ENCODE measurements around the gene GSS.

GSS gene

GRCh38 chr20:34955231-34956040 lies at the start of gene GSS, which contains the start of gene MYH7B:
Gene GSS (minus strand): TSS chr20:34955806. CDS start chr20:34951852, 3,954 bp downstream.
Gene MYH7B (plus strand): TSS chr20:34955868. CDS start chr20:34978006, 22,138 bp downstream.
- DNase-seq (ENCODE audit: low read depth) = peak; percentile 97

- no peak for DNase-seq (ENCODE audit: low read depth)
Observed at GRCh38 chr20:35004749-35005462, 49.3 kb upstream of the GSS start.

- DNase-seq (ENCODE audit: low read depth) = no peak
Observed at GRCh38 chr20:35004051-35004725, 48.6 kb upstream of the GSS start.

GRCh38 chr20:35003211-35004031 lies 47.8 kb upstream of the GSS start:
- DNase-seq (ENCODE audit: low read depth) = no peak

GRCh38 chr20:35002426-35003210 lies 47.0 kb upstream of the GSS start:
- DNase-seq (ENCODE audit: low read depth) = no peak

- DNase-seq (ENCODE audit: low read depth) = no peak
Observed at GRCh38 chr20:35001596-35002362, 46.2 kb upstream of the GSS start.

GRCh38 chr20:35000922-35001595 lies 45.5 kb upstream of the GSS start:
- DNase-seq (ENCODE audit: low read depth) = no peak

GRCh38 chr20:35000311-35000921 lies 44.8 kb upstream of the GSS start:
- no peak for DNase-seq (ENCODE audit: low read depth)

GRCh38 chr20:34999782-35000181 lies 44.2 kb upstream of the GSS start:
- DNase-seq (ENCODE audit: low read depth) = no peak

GRCh38 chr20:34999021-34999451 lies 43.4 kb upstream of the GSS start:
- no peak for DNase-seq (ENCODE audit: low read depth)

- DNase-seq (ENCODE audit: low read depth) = no peak
Observed at GRCh38 chr20:34998331-34998950, 42.8 kb upstream of the GSS start.

- DNase-seq (ENCODE audit: low read depth) = no peak
Observed at GRCh38 chr20:34997774-34998173, 42.2 kb upstream of the GSS start.

GRCh38 chr20:34997131-34997561 lies 41.5 kb upstream of the GSS start:
- no peak for DNase-seq (ENCODE audit: low read depth)

- no peak for DNase-seq (ENCODE audit: low read depth)
Observed at GRCh38 chr20:34996243-34997028, 40.8 kb upstream of the GSS start.

- DNase-seq (ENCODE audit: low read depth) = no peak
Observed at GRCh38 chr20:34995696-34996095, 40.1 kb upstream of the GSS start.

- no peak for DNase-seq (ENCODE audit: low read depth)
Observed at GRCh38 chr20:34995192-34995591, 39.6 kb upstream of the GSS start.

GRCh38 chr20:34994509-34995131 lies 39.0 kb upstream of the GSS start:
- DNase-seq (ENCODE audit: low read depth) = no peak
